MM.1S (cell line): ENCODE data around the gene RHBDD1.

ENCODE experiments used
- CTCF ChIP-seq: fragments of 300-600 bp; sonication (generic); IDR thresholded peaks from 2 replicates; pipeline ENCODE4 v1.5.1; 2016; ENCODE audit warnings: antibody characterized with exemption, low read length, mixed read lengths
- EZH2 ChIP-seq: fragments of 300-600 bp; sonication (generic); optimal IDR thresholded peaks from 2 replicates; pipeline ENCODE3; 2017; ENCODE audit warnings: low read depth, mild to moderate bottlenecking, antibody characterized with exemption, low read length, mixed read lengths
- EZH2phosphoT487 ChIP-seq: fragments of 300-600 bp; sonication (generic); IDR thresholded peaks from 2 replicates; pipeline ENCODE4 v1.6.1; 2018; ENCODE audit warnings: antibody characterized with exemption, low read length

GRCh38 chr2:226978300-226978699 lies 142.4 kb downstream of the RHBDD1 start:
- no peak for TF ChIP-seq EZH2phosphoT487
- no peak for TF ChIP-seq CTCF
- TF ChIP-seq EZH2, result no peak
